NCI-H128 (cell line): ENCODE data around the gene FSCN2.

Source experiments
- DNase-seq: peaks from one replicate; lab custom pipeline; 2025; ENCODE audit not compliant: unreplicated experiment; lab: John Stamatoyannopoulos, UW

FSCN2 gene

DNA sequence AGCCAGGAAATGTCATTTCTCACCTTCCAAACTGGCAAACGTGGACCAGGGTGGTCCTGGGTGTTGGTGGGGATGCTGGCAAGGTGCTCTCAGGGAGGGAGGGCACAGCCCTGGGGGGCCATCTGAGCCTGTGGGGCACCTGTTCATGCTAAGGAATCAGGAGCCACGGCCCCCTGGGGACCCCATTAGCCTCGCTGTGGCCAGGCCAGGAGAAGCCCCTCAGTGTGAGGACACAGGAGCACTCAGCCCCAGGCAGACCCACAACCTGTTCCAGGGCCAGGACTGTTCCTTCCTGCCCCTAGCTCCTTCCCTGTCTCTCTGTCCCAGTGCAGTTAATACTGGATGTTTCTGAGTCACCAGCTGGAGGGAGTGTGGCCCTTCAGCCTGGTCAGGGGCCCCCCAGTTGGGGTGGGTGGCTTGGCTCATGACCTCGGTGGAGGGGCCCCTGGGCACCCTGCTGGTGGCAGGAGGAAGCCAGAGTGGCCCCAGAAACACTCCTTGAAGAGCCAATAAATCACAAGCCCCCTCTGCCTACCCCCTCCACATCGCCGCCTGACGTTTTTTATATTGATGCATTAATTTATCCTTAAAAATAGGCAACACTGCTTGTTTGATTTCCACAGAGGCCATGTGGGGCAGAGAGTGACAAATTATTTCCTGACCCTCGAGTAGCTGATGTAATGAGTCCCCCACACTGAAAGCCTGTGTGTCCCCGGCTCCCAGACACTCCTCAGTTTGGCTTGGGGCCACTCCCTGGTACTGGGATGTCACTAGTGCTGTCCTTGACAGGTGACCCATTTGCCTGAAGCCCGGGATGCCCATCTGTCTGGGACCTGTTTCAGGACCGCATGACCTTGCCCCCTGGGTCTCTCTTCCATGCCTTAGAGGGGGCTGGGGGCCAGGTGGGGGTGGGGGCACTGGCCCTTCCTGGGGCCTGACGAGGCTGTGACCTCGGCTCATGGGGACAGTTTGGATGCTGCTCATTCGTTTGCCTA, 37.9 kb upstream of the FSCN2 start:
- DNase-seq: no peak

DNA sequence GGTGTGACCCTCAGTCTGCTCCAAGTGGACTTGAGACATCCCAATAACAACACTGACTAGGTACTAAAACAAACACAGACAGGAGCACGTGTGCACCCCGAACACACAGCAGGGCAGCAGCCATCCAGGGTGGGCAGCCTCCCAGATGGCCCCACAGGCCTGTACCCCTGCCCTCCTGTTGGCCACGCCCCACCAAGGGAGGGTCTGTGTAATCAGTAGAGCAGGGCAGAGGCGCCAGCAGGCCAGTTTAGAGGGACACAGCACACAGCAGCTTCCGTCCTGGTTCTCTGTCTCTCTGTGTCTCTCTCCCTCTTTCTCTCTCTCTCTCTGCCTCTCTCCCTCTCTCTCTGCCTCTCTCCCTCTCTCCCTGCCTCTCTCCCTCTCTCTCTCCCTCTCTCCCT, 37.0 kb upstream of the FSCN2 start:
- DNase-seq: no peak

DNA sequence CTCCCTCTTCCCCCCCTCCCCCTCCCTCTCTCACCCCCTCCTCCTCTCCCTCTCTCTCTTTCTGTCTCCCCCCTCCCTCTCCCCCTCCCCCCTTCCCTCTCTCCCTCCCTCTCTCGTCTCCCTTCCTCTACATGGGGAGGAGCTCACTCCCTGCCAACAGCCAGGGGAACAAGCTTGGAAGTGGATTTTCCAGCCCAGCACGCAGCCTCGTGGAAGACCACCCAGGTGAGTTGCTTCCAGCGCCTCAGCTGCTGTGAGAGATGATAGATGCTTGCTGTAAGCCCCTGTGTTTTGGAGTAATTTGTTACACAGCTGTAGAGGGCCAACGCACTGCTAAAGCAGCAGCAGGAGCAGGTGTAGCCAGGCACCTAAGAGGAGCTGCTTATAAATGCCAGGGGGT, 36.4 kb upstream of the FSCN2 start:
- DNase-seq: no peak

DNA sequence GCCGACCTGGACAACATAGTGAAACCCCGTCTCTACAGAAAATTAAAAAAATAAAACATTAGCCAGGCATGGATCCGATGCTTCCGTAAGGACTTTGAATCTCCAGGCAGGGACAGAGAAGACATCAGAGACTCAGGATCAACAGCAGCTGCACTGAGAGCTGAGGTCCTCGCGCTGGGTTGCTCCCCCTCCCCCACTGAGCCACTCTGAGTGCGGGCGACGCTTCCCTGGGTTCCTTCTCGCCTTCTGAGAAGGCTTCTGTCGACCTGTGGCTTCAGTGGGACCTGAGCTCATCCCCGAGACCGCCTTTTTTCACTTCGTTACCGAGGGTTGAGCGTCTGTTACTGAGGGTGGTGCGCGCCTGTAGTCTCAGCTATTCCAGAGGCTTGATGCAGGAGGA, 36.0 kb upstream of the FSCN2 start:
- DNase-seq: no peak

DNA sequence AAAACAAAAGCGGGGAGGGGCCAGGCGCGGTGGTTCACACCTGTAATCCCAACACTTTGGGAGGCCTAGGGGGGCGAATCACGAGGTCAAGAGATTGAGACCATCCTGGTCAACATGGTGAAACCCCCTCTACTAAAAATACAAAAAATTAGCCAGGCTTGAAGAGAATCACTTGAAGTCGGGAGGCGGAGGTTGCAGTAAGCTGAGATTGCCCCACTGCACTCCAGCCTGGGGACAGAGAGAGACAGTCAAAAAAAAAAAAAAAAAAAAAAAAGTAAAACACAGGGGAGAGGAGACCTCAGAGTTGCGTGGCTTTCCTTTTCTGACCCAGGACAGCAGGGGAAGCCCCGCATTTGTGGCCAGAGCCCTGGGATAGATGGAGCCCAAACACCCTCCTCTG, 35.5 kb upstream of the FSCN2 start:
- DNase-seq: no peak

DNA sequence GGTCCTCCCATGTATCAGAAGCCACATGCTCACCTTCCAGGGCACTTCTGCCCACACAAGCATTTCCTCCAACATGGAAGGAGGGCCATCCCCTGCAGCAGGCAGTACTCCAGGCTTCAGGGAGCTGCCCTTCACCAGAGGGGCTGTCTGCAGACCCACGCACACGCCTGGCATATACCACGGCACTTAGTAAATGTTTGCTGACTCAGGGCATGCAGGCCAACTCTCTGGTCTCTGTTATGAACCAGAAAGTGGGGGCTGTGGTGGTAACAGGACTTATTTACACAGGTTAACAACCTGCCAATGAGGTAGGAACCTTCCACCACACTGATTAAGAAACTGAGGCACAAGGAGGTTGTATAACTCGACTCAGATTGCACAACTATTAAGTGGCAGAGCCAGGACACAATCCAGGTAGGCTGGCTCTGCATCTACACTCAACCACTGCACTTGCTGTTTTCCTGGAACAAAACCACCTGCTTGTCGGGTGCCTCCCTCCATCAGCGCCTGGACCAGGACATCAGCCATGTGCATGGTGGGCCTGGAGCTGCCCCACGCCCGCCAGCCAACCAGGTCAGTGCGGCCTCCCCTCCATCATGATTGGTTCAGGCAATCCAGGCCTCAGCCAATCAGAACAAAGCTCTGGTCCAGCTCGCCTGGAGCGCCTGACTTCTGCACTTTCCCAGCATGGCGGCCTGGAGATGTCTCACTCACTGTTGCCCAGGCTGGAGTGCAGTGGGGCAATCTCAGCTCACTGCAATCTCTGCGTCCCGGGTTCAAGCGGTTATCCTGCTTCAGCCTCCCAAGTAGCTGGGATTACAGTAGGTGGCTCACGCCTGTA, 34.8 kb upstream of the FSCN2 start:
- no peak for DNase-seq

DNA sequence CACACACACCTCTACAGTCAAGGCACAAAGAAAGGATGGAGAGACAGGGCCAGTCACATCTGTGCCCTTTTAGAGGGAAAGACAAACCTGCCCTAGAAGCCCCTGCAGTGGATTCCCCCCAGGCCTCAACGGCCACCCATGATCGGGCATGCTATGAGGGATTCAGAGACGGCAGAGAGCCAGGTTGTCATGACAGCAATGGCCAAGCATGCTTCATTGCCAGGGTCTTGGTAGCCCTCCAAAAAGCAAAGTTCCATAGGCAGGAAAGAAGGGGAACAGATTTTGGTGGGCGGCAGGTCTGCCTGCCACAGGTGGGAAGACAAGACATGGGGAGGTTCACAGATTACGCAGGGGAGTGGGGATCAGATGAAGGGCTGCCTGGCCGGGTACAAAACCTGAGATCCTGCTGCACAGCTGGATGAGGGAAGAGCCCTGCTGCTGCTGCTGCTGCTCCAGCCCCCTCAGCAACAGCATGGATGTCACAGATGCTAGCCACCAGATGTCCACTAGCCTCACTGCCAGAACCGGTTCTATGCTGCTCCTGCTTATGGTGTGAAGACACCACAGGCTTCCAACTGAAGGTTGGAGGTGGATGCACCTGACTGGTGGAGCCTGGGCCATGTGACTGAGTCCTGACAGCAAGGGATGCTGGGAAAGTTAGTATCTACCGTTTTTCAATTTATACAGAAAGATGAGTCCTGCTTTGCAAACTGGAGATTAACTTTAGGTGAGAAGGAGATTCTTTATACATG, 33.4 kb upstream of the FSCN2 start:
- no peak for DNase-seq

DNA sequence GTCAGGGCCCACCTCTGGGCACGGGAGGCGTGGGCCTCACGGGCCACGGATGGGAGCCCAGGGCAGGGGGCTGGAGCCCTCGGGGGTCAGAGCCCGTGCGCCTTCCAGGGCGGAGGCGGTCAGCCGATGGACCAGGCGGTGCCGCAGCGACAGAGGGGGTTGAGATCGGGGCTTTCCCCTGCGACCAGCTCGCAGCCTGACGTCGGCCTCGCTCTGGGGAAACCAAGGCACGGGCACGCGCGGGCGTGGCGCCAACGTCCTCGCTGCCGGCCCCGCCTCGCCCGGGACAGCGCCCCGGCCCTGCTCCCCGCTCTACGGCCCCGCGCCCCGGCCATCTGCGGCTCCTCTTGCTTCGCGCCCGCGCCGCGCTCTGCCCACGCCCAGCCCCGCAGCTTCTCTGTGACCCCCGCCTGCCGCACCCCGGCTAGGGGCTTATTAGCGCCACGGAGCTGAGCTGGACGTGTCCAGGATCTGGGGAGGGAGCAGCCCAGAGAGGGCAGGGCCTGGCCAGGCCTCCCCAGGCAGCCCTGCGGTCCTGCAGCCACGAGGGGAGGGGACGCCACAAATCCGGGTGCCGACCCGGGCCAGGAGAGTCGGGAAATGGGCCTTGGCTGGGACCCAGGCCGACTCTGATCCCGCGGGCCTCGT, 29.1 kb upstream of the FSCN2 start:
- no peak for DNase-seq

DNA sequence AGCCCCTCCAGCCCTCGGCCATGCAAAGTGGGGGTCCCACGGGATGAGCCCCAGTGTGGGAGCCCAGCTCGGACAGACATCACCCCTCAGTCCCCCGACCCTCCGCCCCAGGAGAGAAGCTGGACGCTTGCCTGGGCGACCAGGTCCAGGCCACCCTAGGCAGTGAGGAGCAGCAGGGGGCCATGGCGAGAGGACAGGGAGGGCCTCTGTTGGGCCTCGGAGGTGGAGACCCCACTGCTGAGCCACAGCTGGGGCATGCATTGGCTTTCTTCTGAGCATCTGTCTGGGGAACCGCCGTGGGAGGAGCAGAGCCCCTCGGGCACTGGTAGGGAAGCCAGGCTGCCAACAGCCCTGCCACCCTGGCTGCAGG, 28.6 kb upstream of the FSCN2 start:
- DNase-seq: no peak

DNA sequence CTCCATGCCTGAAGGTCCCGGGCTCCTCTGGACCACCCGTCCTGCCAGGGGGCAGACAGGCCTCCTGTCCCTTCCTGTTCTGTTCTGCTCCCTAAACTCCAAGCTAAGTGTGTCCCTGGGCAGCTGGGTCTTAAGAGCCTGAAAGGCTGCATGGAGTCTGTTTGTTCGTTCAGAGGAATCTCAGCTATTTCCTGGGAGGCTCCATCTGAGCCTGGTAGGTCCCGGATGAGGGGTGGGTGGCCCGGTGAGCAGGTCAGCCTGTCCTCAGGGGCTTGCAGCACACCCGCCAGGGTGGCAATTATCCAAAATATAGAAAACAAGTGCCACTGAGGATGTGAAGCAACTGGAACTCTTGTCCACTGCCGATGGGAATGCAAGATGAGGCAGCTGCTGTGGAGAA, 28.1 kb upstream of the FSCN2 start:
- no peak for DNase-seq

DNA sequence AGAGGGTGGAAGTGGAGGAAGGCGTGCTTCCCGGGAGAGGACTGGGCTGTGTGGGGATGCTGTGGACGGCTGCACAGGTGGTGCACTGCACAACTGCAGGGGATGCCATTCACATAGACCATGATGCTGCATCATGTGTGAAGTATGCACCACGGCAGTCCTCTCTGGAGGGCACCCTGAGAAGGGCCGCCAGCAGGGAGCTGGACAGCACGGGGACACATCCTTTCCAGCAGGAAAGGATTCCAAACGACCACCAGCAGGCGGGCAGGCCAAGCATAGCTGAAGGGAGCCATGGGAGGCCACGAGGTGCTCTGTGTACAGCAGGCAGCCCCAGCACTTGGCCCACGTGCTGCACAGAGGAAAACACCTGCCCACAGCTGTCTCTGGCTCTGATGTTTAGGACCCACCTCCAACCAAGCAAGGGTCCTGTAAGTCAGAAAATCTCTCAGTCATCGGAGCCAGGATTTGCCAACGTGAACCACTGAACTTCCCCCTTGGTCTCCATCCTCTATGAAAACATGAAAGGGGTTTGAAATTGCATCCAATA, 25.6 kb upstream of the FSCN2 start:
- DNase-seq: no peak

DNA sequence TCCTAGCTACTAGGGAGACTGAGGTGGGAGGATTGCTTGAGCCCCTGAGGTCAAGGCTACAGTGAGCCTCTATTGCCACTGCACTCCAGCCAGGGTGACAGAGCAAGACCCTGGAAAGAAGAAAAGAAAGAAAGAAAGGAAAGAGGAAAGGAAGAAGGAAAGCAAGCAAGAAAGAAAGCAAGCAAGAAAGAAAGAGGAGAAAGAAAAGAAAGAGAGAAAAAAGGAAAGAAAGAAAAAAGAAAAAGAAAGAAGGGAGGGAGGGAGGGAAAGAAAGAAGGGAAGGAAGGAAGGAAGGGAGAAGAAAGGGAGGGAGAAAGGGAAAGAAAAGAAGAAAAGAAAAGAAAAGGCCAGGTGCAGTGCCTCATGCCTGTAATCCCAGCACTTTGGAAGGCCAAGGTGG, 24.6 kb upstream of the FSCN2 start:
- no peak for DNase-seq

DNA sequence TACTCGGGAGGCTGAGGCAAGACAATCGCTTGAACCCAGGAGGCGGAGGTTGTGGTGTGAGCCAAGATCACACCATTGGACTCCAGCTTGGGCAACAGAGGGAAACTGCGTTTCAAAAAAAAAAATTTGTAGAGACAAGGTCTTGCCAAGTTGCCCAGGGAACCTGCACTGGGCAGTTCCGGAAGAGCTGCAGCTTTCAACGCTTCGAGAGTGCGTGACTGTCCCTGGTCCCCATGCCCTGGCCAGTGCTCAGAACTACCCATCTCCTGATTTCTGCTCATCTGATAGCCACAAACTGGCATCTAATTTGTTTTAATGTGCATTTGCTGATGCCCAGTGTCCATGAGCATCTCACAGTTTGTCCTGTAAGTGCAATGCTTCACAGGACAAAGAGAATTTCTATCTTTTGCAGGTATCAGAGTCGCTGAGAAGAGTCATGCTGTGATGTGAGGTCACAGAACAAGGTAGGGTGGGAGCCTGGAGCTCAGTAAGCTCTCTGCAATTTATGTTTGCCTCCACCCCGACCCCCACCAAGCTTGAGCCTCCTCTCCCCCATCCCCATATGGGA, 19.5 kb upstream of the FSCN2 start:
- no peak for DNase-seq

DNA sequence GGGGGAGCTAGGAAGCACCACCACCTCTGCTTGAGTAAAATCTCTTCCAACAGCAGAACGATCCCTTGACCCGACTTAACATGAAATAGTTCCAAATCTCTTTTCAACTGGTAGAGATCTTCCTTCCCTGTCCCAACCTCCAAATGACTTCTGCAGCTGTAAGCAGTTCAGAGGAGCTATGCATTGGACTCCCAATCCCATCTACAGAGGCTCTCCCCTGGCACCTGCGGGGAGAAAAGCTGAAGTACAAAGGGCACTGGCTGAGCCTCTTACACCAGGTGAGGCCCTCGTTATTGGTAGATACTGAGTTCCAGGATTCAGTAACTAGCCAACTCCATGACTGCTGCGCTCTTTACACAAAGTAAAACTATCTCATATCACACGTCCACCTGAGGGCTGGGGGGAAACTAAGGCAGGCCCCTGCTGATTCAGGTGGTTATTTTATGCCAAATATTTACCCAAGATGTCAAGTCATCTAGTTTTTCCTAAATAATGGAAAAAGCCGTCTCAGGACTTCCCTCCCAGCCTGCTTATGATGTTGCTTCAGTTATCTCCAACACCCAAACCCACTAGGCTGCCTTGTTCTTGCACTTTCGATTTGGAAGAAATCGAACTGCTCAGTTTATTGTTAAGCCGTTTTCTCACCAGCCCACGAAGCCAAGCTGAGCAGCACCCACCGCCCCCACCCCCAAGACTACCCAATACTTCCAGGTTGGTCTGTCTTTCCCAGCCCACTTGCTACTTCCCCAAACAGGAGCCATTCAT, 18.8 kb upstream of the FSCN2 start:
- no peak for DNase-seq

DNA sequence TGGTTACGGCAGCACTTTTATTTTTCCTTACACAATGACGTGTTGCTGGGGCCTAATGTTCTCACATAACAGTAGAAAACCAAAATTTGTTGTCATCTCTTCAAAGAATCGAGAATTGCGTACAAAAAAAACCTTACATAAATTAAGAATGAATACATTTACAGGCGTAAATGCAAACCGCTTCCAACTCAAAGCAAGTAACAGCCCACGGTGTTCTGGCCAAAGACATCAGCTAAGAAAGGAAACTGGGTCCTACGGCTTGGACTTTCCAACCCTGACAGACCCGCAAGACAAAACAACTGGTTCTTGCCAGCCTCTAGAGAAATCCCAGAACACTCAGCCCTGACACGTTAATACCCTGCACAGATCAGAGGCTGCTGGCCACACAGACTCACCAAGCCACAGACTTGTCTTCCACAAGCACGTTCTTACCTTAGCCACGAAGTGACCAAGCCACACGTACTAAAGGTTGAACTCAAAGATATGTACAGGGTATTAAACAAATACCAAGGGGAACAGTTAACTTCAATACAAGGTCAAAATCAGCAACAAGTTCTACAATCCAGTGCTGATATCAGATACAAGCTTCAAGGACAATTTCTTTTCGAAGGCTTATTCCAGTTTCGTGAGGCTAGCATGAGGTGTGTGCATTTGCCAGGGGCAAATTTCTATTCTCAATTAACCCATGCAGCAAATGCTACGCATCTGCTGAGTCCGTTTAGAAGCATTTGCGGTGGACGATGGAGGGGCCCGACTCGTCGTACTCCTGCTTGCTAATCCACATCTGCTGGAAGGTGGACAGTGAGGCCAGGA, 18.0 kb upstream of the FSCN2 start:
- no peak for DNase-seq

DNA sequence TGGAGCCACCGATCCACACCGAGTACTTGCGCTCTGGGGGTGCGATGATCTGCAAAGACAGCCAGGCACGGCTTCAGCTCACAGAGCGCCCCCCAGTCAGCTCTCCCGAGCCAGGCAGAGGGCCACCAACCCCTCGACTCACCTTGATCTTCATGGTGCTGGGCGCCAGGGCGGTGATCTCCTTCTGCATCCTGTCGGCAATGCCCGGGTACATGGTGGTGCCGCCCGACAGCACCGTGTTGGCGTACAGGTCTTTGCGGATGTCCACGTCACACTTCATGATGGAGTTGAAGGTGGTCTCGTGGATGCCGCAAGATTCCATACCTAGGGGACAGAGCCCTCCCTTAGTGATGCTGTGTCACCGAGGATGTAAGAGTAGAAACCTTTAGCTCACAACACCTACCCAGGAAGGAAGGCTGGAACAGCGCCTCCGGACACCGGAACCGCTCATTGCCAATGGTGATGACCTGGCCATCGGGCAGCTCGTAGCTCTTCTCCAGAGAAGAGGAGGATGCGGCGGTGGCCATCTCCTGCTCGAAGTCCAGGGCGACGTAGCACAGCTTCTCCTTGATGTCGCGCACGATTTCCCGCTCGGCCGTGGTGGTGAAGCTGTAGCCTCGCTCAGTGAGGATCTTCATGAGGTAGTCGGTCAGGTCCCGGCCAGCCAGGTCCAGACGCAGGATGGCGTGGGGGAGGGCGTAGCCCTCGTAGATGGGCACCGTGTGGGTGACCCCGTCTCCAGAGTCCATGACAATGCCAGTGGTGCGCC, 17.2 kb upstream of the FSCN2 start:
- DNase-seq: no peak

DNA sequence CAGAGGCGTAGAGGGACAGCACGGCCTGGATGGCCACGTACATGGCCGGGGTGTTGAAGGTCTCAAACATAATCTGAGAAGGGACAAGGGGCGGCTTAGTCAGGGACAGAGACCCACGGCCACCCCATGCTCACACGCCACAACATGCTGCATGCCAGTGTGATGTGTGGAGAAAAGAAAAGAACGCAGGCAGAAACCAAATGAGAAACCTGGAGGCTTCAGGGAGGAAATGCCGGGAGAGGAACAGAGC, 16.7 kb upstream of the FSCN2 start:
- DNase-seq: no peak

DNA sequence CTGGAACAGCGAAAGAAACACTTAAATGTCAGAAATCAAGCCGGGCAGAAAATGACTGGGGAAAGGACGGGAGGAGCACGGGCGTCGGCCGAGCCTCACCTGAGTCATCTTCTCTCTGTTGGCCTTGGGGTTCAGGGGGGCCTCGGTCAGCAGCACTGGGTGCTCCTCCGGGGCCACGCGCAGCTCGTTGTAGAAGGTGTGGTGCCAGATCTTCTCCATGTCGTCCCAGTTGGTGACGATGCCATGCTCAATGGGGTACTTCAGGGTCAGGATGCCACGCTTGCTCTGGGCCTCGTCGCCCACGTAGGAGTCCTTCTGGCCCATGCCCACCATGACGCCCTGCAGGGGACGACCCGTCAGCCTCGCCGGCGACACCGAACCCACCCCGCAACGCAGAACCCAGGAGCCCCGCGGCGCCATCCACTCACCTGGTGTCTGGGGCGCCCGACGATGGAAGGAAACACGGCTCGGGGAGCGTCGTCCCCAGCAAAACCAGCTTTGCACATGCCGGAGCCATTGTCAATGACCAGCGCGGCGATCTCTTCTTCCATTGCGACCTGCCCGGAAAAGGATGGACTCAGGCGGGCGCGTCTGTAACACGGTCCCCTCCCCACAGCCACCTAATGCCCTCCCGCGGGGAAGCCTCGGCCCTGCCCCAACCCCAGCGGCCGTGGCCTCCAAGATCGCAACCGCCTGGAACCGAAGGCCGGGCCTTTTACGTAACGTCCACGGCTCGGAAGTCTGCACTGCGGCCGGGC, 16.2 kb upstream of the FSCN2 start:
- DNase-seq: no peak
